HG02840 (cell line): ENCODE measurements around the gene WNT4.

ENCODE experiments used
- ATAC-seq: cut with Tn5 transposase; IDR thresholded peaks from one replicate; pipeline ENCODE4 v1.9.1; 2021; ENCODE audit warnings: mild to moderate bottlenecking, moderate library complexity, moderate number of reproducible peaks; ENCODE audit not compliant: unreplicated experiment, low FRiP score

Gene WNT4

DNA sequence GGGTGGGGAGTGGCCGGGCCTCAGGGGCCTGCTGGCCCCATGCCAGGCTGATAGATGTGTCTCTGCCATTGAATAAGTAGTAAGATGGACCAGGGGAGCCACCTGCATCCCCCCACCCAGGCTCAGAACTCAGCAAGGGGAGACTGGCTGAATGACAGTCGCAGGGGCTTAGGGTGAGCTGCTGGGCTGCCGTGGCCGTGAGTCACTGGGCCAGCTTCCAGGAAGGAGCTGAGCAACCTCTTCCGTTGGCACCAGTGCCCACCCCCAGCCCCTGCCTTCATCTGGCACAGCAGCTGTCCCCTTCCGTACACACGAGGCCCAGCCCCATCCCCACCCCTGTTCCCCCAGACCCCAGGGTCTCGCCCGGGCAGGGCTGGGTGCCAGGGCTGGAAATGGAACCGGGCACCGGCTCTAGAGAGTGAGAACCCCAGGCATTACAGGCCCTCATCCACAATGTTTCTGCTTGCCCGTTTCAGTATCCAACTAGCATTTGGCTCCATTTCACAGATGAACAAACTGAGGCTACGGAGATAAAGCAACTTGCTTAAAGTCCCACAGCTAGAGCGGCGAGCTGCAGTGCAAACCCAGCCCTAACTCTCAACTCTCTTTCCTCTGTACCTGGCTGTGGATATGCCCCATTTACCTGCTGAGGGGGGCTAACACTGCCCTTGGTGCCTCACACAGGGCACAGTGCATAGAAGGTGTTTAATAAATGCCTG, 10.2 kb downstream of the WNT4 start:
- ATAC-seq, result no peak

- ATAC-seq, result no peak
Observed at GRCh38 chr1:22131875-22132486, 10.9 kb downstream of the WNT4 start.

DNA sequence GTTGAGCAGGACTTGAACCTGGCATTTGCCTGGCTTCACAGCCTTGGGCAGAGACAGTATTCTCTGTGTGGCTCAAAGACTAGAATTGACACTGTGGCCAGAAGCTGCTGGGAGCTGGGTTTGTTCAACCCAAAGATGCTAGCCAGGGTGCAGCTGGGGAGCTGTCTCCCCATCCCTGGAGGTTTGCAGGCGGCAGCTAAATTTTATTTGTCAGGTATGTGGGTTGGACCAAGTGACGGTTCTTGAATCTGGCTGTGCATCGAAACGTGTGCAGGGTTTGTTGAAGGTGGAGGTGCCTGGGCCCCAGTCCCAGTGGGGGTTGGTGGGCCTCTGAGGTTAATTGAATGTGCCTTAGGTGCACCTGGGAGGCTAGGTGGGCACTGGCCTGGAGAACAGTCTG, 11.8 kb downstream of the WNT4 start:
- ATAC-seq, result no peak

DNA sequence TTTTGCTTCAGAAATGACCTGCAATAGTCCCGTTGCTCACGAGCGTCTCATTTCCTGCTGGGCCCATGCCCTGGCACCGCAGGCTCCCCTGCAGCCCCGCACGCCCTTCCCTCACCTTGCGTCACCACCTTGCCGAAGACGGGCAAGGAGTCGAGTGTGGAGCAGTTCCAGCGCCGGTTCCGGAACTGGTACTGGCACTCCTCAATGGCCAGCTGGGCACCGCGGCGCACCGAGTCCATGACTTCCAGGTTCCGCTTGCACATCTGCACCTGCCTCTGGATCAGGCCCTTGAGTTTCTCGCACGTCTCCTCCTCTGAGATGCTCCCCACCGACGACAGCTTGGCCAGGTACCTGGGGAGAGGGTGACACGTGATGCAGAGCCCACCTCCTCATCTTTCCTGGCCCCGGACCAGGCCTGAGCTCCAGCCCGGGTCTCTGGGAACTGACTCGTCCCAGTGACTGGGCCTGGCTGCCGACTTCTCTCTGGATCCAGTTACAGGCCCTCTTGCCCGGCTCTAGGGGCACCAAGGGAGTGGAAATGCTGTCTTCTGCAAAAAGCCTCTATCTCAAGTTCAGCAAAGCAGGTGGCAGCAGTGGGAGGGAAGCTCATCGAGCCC, 13.3 kb downstream of the WNT4 start:
- no peak for ATAC-seq

- no peak for ATAC-seq
Observed at GRCh38 chr1:22128392-22128791, 14.5 kb downstream of the WNT4 start.

DNA sequence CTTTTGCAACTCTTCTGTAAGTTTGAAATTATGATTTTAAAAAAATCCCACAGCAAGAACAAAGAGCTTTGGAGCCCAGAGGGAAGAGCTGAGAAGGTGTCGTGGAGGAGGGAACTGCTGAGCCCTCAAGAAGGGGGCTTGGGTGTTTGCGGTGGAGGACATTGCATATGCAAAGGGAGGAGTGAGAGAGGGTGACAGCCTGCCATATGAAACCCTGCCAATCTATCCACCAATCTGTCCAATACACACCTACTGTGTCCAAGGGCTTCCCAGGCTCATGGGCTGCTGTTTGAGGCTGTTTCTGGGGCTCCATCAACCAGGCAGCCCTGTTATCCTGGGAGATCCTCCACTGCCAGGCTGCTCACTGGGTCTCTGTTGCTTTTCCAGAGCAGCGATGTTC, 15.2 kb downstream of the WNT4 start:
- ATAC-seq, result no peak

DNA sequence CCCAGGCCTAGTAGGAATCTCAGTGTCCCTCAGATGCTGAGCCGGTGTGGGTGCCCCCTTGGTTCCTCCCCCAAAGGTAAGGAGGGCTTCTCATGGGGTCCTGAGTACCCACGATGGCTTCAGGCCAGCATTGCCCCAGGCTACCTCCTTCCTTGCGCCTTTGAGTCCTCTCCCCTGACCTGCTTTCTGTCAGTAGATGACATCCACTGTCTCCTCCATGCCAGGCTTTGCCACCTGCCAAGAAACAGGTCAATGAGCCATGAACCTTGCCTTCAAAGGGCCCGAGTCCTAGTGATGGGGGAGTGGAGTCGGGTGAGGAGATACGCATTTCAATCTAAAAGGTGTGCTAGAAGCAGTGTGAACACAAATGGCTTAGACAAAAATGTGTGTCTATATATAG, 15.6 kb downstream of the WNT4 start:
- no peak for ATAC-seq

DNA sequence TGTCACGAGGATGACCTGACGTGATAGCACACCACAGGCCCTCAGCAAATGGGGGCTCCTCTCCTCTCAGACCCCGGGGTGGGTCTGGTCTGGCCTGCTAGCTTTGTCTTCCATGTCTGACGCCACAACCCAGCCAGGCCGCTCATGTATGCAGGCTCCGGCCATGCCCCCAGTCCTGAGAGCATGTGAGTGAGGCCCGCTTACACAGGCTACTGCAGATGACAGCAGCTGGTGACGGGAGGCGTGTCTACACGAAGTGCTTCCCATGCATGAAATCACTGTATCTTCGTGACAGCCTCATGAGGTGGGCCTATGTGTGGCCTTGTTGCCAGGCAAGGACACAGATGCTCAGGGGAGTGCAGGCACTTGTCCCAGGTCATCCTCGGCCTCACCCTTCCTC, 16.4 kb downstream of the WNT4 start:
- no peak for ATAC-seq

DNA sequence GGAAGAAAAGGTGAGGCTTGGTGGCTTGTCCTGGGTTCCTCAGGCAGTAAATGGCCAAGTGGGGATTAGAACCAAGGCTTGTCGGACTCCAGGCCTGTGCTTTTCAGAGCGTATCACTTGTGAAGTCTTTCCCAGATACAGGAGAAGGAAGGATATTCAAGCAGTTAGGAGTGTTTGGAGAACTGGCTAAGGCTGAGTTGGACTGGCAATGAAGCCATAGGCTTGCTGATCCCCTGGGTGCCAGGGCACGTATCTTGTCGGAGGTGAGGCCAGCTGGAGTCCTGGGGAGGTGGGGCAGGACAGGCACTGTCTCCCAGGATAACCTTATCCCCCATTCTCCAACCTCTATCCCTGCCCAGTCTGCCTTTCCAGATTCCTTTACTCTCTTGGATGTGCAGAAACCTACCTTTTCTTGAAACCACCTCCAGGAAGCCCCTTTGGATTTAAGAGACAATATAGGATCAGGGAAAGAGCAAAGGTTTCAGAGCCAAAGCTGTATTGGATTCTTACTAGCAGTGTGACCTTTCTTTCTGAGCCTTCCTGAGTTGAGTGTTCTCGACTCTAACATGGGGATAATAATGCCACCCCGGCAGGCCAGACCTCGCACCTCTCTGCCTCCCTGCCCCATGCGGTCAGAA, 18.2 kb downstream of the WNT4 start:
- ATAC-seq, result no peak

DNA sequence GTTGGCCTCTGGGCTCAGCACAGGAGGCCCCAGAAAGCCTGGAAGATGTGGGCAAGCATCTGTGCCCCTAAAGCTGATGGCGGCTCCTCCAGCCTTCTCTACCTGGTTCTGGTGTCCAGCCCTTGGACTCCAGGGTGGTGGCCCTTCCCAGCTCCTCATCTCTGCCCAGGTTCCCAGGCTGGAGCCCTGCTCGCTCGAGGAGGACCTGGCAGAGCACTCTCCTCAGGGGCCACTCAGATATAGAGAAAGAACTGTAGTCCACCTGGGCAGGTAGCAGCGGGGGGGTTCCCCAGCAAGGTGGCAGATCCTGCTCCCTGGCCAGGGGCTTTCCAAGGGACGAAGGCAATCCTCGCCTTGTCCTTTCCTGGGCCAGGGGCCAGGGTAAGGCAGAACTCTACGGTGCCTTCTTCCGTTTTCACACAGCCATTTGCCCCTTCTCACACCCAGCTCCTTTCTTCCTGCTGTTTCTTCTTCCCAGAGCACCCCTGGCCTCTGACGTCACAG, 18.9 kb downstream of the WNT4 start:
- no peak for ATAC-seq

- no peak for ATAC-seq
Observed at GRCh38 chr1:22123071-22123390, 19.9 kb downstream of the WNT4 start.

DNA sequence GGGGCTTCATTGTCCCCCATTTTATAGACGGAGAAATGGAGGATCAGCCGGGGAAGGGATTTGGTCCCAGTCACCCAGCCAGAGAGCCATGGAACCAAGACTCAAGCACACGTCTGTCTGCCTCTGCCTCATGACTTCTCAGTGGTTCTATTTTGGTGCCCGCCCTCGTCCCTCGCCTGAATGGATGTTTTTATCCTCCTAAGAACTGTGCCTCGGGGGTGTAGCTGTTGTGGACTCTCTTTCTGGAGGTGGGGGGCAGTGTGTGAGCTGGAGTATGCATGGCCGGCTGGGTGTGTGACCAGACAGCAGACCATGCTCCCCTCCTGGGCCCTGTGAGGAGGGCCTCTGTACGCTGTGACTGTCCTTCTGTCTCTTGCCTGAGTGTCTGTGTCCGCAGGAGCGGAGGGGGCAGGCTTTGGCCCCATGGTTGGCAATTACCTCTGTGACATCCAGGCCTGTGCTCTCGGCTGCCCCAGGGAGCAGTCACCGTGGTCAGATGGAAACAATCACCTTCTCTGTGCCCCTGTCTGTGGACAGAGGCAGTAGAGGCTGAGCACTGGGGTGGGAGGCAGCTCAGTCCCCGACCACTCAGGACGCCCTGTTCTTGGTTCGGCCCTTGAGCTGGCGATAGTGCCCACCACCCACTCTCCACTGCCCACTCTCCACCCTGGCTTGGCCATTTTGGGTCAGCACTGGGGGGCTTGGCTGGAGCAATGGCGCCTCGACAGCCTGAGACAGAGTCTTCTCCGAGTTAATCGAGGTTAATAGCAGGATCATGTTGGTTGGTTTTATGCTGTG, 20.4 kb downstream of the WNT4 start:
- no peak for ATAC-seq

- no peak for ATAC-seq
Observed at GRCh38 chr1:22121421-22121911, 21.4 kb downstream of the WNT4 start.

- no peak for ATAC-seq
Observed at GRCh38 chr1:22120469-22120790, 22.5 kb downstream of the WNT4 start.

DNA sequence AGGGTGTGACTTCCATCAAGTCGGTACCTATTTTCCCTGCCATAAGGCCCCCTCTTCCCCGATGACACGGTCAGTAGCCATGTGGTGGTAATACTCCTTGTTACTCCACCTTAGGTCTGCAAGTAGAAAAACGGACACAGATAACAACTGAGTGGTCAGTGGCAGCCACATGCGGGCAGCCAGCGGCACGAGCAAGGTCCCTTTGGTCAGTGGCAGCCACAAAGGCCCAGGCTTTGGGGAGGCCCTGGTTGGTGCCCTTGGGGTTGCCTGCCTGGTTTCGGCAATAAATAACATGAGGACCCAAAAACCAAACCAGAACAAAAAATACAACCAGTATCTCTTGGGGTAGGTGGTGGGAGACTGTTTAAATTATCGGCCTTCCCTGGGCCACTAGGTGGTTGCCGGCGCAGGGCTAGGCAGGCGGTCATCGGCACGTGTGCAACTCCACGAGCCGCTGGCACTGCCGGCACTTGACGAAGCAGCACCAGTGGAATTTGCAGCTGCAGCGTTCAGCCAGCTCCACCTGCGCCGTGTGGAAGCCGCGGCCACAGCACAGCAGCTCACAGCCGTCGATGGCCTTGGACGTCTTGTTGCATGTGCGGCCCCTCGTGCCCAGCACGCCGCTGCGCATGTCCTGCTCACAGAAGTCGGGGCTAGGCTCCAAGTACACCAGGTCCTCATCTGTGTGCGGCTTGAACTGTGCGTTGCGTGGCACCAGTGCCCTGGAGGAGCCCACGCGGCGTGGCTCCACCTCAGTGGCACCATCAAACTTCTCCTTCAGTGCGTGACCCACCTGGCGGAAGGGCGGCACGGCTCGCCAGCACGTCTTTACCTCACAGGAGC, 23.1 kb downstream of the WNT4 start:
- no peak for ATAC-seq

- ATAC-seq, result no peak
Observed at GRCh38 chr1:22118291-22118992, 24.5 kb downstream of the WNT4 start.

DNA sequence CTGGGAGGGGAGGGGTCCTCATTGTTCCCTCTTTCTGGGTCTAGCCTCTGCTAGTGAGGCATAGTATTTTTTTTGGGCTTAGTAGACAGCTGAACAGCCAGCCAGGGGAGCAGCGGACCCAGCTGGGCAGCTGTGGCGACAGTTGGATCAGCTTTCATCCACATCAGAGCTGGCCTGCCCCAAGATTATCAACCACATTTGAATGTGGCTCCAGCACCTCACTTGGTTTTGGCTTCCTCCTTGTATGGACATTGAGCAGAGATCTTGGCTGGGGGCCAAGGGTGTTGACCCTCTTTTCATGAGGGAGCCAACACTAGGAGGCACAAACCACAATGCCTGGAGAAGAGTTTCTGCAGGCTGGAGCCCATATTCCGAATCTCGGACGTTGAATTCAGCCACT, 25.0 kb downstream of the WNT4 start:
- ATAC-seq, result no peak

DNA sequence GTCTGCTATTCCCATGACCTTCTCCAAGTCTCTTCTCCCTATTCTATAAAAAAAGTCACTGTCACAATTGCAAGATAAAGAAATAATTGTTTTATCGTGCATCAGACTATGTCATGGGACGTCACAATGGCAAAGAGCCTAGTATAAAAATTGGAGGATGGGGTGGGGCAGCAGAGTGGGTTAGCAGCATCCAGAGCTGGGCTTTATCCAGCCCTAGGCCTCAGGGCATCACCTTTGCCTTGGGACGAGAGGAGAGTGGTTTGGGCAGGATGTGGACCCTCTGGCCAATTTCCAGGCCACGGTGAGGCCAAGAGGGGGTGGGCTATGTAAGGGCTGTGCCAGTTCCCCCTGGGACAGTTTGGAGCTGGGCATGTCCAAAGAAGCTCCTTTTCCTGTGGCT, 25.7 kb downstream of the WNT4 start:
- ATAC-seq, result no peak

DNA sequence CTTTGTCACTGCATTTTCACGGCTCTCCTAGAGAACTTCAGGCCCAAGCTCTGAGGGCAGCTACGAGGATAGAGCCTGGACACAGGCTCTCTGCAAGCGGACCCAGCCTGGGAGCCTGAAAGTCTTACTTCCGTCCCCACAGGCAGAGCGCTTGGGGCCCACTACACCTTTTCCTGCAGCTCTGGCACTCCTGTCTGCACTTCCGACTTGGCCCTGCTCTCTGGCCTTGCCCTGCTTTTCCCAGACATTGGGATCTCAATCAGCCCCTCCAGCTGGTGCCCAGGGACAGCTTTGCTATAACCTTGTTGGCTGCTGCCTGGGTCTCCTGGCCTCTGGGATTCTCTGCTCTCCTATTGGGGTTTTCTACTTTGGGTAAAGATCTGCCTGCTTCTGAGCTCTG, 27.6 kb downstream of the WNT4 start:
- no peak for ATAC-seq
